ENCODE results near the gene UBE2J2. TPM values are rescaled to one million over a fixed set of nuclear protein-coding genes. Genes with fewer than 3 reads are reported as not detected.

The UBE2J2 gene
- total and polyA plus RNA-seq, 4 donors, result 21.0 to 30.4 (median 25.8) TPM

- H3K9me3 ChIP-seq (ENCODE audit: control insufficient read depth in 4 of 4, low read length in 3 of 4), result no peaks in the 10 kb centered on the region
- H3K36me3 ChIP-seq (ENCODE audit: control insufficient read depth in 4 of 4, insufficient read depth in 3 of 4, low read depth in 1 of 4, low read length in 3 of 4), result peaks cover 7 to 16% (median 9%) of the 10 kb centered on the region in 4 donors
- peak within 1 kb of the TSS; percentile 72 to 99 (median 92) for H3K4me3 ChIP-seq (ENCODE audit: low read depth in 1 of 3, low read length in 3 of 3)
- WGBS, result under 1% methylated on average over 99 of the region's 99 CpGs
- TF ChIP-seq FOXA2 (IDR thresholded peaks at IDR 0.05) (no peak), TAF1 (conservative IDR thresholded peaks at IDR 0.05) (no peak), YY1 (IDR thresholded peaks at IDR 0.05) (peak; percentile 98), FOXA1 (IDR thresholded peaks at IDR 0.05) (no peak), SP1 (IDR thresholded peaks at IDR 0.05) (peak; percentile 28), GABPA (IDR thresholded peaks at IDR 0.05 in 1 of 2, conservative IDR thresholded peaks at IDR 0.05 in 1 of 2) (peak in 1 of 2 donors; percentile 55), NR2F2 (IDR thresholded peaks at IDR 0.05) (no peak), RAD21 (IDR thresholded peaks at IDR 0.05) (peak in 1 of 2 donors; percentile 26)
- TF ChIP-seq, protein P1, sequence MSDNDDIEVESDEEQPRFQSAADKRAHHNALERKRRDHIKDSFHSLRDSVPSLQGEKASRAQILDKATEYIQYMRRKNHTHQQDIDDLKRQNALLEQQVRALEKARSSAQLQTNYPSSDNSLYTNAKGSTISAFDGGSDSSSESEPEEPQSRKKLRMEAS (IDR thresholded peaks at IDR 0.05), result no peak
- TF ChIP-seq, protein P2, sequence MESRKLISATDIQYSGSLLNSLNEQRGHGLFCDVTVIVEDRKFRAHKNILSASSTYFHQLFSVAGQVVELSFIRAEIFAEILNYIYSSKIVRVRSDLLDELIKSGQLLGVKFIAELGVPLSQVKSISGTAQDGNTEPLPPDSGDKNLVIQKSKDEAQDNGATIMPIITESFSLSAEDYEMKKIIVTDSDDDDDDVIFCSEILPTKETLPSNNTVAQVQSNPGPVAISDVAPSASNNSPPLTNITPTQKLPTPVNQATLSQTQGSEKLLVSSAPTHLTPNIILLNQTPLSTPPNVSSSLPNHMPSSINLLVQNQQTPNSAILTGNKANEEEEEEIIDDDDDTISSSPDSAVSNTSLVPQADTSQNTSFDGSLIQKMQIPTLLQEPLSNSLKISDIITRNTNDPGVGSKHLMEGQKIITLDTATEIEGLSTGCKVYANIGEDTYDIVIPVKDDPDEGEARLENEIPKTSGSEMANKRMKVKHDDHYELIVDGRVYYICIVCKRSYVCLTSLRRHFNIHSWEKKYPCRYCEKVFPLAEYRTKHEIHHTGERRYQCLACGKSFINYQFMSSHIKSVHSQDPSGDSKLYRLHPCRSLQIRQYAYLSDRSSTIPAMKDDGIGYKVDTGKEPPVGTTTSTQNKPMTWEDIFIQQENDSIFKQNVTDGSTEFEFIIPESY (IDR thresholded peaks at IDR 0.05), result no peak
- TF ChIP-seq, protein P3, sequence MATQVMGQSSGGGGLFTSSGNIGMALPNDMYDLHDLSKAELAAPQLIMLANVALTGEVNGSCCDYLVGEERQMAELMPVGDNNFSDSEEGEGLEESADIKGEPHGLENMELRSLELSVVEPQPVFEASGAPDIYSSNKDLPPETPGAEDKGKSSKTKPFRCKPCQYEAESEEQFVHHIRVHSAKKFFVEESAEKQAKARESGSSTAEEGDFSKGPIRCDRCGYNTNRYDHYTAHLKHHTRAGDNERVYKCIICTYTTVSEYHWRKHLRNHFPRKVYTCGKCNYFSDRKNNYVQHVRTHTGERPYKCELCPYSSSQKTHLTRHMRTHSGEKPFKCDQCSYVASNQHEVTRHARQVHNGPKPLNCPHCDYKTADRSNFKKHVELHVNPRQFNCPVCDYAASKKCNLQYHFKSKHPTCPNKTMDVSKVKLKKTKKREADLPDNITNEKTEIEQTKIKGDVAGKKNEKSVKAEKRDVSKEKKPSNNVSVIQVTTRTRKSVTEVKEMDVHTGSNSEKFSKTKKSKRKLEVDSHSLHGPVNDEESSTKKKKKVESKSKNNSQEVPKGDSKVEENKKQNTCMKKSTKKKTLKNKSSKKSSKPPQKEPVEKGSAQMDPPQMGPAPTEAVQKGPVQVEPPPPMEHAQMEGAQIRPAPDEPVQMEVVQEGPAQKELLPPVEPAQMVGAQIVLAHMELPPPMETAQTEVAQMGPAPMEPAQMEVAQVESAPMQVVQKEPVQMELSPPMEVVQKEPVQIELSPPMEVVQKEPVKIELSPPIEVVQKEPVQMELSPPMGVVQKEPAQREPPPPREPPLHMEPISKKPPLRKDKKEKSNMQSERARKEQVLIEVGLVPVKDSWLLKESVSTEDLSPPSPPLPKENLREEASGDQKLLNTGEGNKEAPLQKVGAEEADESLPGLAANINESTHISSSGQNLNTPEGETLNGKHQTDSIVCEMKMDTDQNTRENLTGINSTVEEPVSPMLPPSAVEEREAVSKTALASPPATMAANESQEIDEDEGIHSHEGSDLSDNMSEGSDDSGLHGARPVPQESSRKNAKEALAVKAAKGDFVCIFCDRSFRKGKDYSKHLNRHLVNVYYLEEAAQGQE (IDR thresholded peaks at IDR 0.05), result no peak
- peak within 1 kb of the TSS; percentile 87 to 99 for H3K9ac ChIP-seq (ENCODE audit: low read depth in 1 of 2, low read length in 2 of 2)
- H3K27ac ChIP-seq (ENCODE audit: low read depth in 1 of 2, low read length in 2 of 2), result peak within 1 kb of the TSS; percentile 71 to 88
- H3K4me1 ChIP-seq (ENCODE audit: control insufficient read depth in 4 of 4, insufficient read depth in 4 of 4, low read length in 3 of 4), result peaks cover 14 to 27% (median 23%) of the 10 kb centered on the region in 4 donors
- no peaks in the 10 kb centered on the region for H3K27me3 ChIP-seq (ENCODE audit: control insufficient read depth in 4 of 4, insufficient read depth in 4 of 4, low read length in 3 of 4)
- peak; percentile 94 for DNase-seq (ENCODE audit: low spot score)
Measured at GRCh38 chr1:1231400-1232207, 42.0 kb downstream of the UBE2J2 start, which contains the start of gene SDF4. Gene SDF4 (minus strand): TSS chr1:1232001. CDS start chr1:1228772, 3,229 bp downstream.

- Histone ChIP-seq H3K27me3 (ENCODE audit: control insufficient read depth in 4 of 4, insufficient read depth in 4 of 4, low read length in 3 of 4) (no peaks in the 10 kb centered on the region), H3K27ac (ENCODE audit: low read depth in 1 of 2, low read length in 2 of 2) (peak overlapping the region; percentile 71 to 88), H3K9ac (ENCODE audit: low read depth in 1 of 2, low read length in 2 of 2) (peak overlapping the region; percentile 87 to 99), H3K9me3 (ENCODE audit: control insufficient read depth in 4 of 4, low read length in 3 of 4) (no peaks in the 10 kb centered on the region), H3K4me3 (ENCODE audit: low read depth in 1 of 3, low read length in 3 of 3) (peak overlapping the region; percentile 72 to 99 (median 92)), H3K4me1 (ENCODE audit: control insufficient read depth in 4 of 4, insufficient read depth in 4 of 4, low read length in 3 of 4) (peaks cover 14 to 27% (median 23%) of the 10 kb centered on the region in 4 donors), H3K36me3 (ENCODE audit: control insufficient read depth in 4 of 4, insufficient read depth in 3 of 4, low read depth in 1 of 4, low read length in 3 of 4) (peaks cover 7 to 22% (median 11%) of the 10 kb centered on the region in 4 donors)
- WGBS, result 10% methylated on average over 24 of the region's 24 CpGs
- DNase-seq (ENCODE audit: low spot score), result no peak
- TF ChIP-seq, protein P4, sequence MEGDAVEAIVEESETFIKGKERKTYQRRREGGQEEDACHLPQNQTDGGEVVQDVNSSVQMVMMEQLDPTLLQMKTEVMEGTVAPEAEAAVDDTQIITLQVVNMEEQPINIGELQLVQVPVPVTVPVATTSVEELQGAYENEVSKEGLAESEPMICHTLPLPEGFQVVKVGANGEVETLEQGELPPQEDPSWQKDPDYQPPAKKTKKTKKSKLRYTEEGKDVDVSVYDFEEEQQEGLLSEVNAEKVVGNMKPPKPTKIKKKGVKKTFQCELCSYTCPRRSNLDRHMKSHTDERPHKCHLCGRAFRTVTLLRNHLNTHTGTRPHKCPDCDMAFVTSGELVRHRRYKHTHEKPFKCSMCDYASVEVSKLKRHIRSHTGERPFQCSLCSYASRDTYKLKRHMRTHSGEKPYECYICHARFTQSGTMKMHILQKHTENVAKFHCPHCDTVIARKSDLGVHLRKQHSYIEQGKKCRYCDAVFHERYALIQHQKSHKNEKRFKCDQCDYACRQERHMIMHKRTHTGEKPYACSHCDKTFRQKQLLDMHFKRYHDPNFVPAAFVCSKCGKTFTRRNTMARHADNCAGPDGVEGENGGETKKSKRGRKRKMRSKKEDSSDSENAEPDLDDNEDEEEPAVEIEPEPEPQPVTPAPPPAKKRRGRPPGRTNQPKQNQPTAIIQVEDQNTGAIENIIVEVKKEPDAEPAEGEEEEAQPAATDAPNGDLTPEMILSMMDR (IDR thresholded peaks at IDR 0.05; ENCODE audit: low read depth, low read length, missing input control), result peak; percentile 39
- TF ChIP-seq, protein P1 (IDR thresholded peaks at IDR 0.05), result no peak
- TF ChIP-seq HNF4A (conservative IDR thresholded peaks at IDR 0.05), result peak; percentile 36 to 47
Measured at GRCh38 chr1:1230656-1231399, 42.8 kb downstream of the UBE2J2 start.
